SU-DHL-6 (cell line): ENCODE results near the gene LHPP.

Source experiments
- EZH2phosphoT487 ChIP-seq: fragments of 200-600 bp; sonication (generic), shearing (Covaris generic); conservative IDR thresholded peaks from 2 replicates; pipeline ENCODE4 v1.6.1; 2018; ENCODE audit warnings: mild to moderate bottlenecking, antibody characterized with exemption, low read length, moderate library complexity, mixed read lengths
- TF ChIP-seq, protein P1 (sequence below): fragments of 200-600 bp; sonication (generic); IDR thresholded peaks from one replicate; pipeline ENCODE4 v1.5.1; 2017; ENCODE audit warnings: antibody characterized with exemption, mild to moderate bottlenecking, low read length, moderate library complexity; ENCODE audit not compliant: insufficient read depth, poor library complexity, severe bottlenecking

DNA sequence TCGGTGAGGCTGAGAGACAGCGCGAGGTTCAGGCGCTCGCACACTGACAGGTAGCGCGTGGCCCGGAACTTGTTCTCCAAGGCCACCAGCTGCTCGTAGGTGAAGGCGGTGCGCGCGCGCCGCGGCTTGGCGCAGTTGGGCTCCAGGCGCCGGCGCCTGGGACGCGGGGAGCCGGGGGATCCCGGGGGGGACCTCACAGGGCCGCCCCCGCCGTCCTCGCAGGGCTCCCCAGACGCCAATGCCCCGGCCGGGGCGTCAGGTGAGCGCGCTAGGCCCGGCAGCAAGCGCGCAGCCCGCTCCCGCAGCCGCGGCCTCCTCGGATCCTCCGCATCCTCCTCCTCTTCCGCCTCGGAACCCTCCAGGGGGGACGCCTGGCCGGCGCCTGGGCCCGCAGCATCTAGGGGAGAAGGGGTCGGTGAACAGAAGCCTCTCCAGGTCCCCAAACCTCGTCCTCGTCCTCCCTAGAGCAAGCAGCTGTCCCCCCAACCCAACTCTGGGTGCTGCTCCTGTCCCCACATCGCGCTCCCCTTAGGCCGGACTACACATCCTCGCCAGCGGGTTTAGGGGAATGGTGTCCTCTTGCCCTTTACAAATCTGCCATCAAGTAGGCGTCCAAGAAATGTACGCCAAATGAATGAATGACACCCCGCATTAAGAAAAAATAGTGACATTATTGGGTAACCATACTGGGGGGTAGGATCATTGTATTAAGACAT lies 13.7 kb upstream of the LHPP start:
- TF ChIP-seq, protein P1, sequence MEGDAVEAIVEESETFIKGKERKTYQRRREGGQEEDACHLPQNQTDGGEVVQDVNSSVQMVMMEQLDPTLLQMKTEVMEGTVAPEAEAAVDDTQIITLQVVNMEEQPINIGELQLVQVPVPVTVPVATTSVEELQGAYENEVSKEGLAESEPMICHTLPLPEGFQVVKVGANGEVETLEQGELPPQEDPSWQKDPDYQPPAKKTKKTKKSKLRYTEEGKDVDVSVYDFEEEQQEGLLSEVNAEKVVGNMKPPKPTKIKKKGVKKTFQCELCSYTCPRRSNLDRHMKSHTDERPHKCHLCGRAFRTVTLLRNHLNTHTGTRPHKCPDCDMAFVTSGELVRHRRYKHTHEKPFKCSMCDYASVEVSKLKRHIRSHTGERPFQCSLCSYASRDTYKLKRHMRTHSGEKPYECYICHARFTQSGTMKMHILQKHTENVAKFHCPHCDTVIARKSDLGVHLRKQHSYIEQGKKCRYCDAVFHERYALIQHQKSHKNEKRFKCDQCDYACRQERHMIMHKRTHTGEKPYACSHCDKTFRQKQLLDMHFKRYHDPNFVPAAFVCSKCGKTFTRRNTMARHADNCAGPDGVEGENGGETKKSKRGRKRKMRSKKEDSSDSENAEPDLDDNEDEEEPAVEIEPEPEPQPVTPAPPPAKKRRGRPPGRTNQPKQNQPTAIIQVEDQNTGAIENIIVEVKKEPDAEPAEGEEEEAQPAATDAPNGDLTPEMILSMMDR: no peak
- TF ChIP-seq EZH2phosphoT487: no peak
